HepG2 (cell line): ENCODE results near the gene ABCB4.

Experiments used
- AFF4 ChIP-seq: sonication (generic); formaldehyde crosslinking; IDR thresholded peaks from 2 replicates; pipeline ENCODE4 v1.4.0; 2020; ENCODE audit warnings: missing genetic modification reagents
- HMG20A ChIP-seq: IDR thresholded peaks from 2 replicates; pipeline ENCODE4 v1.6.1; 2016; ENCODE audit warnings: borderline replicate concordance
- HNRNPK ChIP-seq: fragments of 200-400 bp; formaldehyde crosslinking; IDR thresholded peaks from 2 replicates; pipeline ENCODE4 v1.6.1; 2018; ENCODE audit warnings: low read length, low read depth, moderate library complexity, mild to moderate bottlenecking; ENCODE audit not compliant: poor library complexity, severe bottlenecking
- MXI1 ChIP-seq: IDR thresholded peaks from 3 replicates; pipeline ENCODE4 v1.6.1; 2012; ENCODE audit warnings: low read depth, low read length, inconsistent platforms, borderline replicate concordance
- PHB2 ChIP-seq: fragments of 450-650 bp; IDR thresholded peaks from 2 replicates; pipeline ENCODE4 v1.6.1; 2018; ENCODE audit not compliant: partially characterized antibody
- PRPF4 ChIP-seq: fragments of 200-400 bp; formaldehyde crosslinking; IDR thresholded peaks from 2 replicates; pipeline ENCODE4 v1.6.1; 2016; ENCODE audit warnings: low read length, low read depth; ENCODE audit not compliant: poor library complexity, severe bottlenecking
- SRF ChIP-seq: IDR thresholded peaks from 2 replicates; pipeline ENCODE4 v1.6.1; 2011; ENCODE audit warnings: mild to moderate bottlenecking, low read depth, low read length, moderate library complexity
- ZNF670 ChIP-seq: sonication (generic); formaldehyde crosslinking; IDR thresholded peaks from 2 replicates; pipeline ENCODE4 v1.8.0; 2022; ENCODE audit warnings: mild to moderate bottlenecking, missing genetic modification reagents, borderline replicate concordance

GRCh38 chr7:87361320-87361719 is 114.2 kb downstream of the ABCB4 start:
- no peak for TF ChIP-seq PRPF4
- no peak for TF ChIP-seq MXI1
- TF ChIP-seq ZNF670 (CRISPR knock-in tag), result no peak
- TF ChIP-seq AFF4 (CRISPR knock-in tag), result no peak
- TF ChIP-seq PHB2, result no peak
- TF ChIP-seq HNRNPK, result no peak
- no peak for TF ChIP-seq HMG20A (CRISPR knock-in tag)
- TF ChIP-seq SRF, result no peak
